GM19238 (cell line): ENCODE measurements around the gene THADA.
"Not testable (repeated sequence)": the region's sequence is repeated elsewhere in the genome, so short reads cannot be mapped to it uniquely, and the experiment has no call there.

Source experiments
- DNase-seq: peaks from one replicate; pipeline ENCODE4 v3.0.0; 2011; ENCODE audit warnings: low spot score; ENCODE audit not compliant: insufficient read length

THADA gene

DNA sequence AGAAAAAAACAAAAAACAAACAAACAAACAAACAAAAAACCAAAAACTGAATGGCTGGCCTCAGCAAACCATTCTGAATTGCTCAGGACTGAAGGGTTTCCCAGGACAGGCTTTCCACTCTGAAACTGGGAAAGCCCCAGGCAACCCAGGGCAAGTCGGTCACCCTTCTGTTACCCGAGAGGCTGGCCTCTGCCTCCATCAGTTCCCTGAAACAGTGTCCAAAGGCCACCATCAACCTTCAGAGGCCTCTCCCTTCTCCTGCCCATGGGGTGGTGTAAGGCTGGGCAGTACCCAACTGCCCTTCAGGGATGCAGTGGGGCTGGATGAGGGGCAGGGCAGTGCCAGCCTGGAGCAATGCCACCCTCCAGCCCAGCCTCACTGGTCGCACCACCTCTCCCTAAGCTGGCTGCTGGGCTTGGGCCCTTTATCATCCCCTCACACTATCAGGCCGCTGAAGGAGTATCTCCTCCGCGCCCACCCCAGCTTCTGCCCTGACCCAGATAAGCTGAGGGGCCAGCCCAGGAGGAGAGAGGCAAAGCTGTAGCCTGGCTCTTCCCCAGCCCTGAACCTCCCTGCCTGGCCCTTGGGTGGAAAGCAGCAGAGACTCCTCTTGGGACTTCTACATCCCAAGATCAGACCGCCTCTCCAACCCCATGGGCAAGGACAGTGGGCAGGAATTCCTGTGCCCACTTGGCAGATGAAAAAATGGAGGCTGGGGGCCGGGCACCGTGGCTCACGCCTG lies 405.4 kb downstream of the THADA start:
- DNase-seq: no peak

- not testable (repeated sequence) for DNase-seq
These were observed 406.0 kb downstream of the THADA start for GRCh38 chr2:43189861-43190260.

GRCh38 chr2:43188561-43189386 lies 407.1 kb downstream of the THADA start:
- DNase-seq: no peak

DNA sequence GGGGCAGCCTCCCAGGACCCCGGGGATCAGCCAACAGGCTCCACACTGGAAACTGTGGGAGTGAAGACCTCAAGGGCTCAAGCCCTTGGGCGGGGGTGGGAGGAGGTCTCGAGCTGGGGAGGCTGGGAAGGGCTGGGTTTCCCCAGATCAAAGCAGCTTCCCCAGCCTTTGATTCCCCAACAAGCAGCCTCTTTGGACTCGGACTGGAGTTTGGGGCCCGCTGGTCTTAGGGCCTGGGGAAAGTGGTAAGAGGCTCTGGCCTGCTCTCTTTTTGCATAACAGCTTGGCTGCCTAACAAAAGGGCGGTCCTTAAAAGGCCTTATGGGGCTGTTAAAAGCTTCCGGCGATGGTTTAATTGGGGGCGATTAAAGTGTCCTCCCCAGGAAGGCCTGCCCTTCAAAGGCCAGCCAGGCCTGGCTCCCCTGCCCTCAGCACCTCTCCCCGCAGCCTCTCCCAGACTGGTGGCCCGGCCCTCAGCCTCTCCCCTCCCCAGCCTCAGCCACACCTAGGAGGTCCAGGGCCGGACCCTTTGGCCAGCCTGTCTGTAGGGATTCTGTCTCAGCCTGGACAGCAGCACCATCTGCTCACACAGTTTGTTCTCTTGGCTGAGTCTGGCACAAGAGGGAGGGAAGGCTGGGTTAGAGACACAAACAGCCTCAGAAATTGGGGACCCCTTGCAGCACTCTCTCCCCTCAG lies 409.0 kb downstream of the THADA start:
- DNase-seq: no peak

DNA sequence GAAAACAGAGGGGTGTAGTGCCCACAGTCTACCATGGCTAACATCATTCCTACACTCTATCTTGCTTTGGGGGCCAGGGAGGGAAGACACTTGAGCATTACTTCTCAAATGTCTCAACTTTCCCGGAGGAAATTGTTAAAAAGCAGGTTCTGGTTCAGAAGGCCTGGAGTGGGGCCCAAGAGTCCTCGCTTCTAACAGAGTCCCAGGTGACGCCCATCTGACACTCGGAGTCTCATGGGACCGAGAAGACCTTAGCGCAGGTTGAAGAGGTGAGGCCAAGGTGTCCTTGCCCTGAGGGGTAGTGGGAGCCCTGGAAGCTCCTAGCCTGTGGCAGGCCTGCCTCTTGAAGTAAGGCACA lies 409.5 kb downstream of the THADA start:
- DNase-seq: no peak

- no peak for DNase-seq
These were observed 410.7 kb downstream of the THADA start for GRCh38 chr2:43185146-43185545.

DNA sequence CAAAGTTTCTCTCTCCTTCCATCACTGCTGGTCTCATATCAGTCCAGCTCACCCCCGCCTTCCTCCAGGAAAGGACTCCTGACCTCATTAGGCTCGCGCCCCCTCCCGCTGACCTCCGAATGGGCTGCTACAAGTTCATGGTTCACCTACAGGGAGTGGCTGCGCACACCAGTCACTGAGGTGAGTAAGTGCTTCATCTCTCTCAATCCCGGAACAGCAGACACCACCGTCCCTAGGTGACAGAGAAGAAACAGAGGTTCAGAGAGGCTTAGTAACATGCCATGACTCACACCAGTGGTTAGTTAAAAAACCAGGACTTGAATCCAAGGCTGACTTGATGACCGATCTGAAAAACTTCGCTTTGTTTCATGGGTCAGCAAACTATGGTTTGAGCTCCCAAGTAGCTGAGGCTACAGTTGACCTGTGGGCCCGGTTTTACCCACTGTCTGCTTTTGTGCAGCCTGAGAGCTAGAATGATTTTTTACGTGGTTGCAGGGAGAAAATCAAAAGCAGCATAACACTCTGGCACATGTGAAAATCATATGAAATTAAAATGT lies 411.4 kb downstream of the THADA start:
- no peak for DNase-seq

DNA sequence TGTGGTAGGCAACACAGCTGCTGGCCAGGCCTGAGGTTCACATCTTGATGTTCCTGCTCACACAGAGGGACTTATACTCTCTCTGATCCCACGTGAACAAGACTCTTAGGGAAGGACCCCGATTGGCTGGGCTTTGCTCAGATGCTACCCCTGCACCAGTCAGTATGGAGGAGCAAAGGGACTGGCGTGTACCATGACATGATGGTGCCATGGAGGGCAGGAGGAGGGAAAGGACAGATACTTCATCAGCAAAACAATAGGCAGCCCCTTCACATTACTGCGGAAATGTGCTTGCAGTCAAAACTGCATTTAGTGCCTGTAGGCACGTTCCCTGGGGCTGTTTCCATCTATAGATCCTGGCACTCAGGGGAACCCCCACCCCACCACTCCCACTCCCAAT lies 412.1 kb downstream of the THADA start:
- no peak for DNase-seq

GRCh38 chr2:43180897-43181296 lies 414.9 kb downstream of the THADA start:
- no peak for DNase-seq
